Upper lobe of left lung (tissue), 4 donors: Measurements from ENCODE around the gene P2RY6.

ENCODE experiments used
- EP300 ChIP-seq, 4 donors: sonication (generic); formaldehyde crosslinking; IDR thresholded peaks; one replicate each; pipeline ENCODE4 v1.5.1; 2017; ENCODE audit warnings: antibody characterized with exemption in 4 of 4, control low read depth in 2 of 4
- POLR2A ChIP-seq, 4 donors: fragments of 450-650 bp; IDR thresholded peaks; one replicate each; pipeline ENCODE4 v1.5.1; 2016 to 2017; ENCODE audit warnings: antibody characterized with exemption in 4 of 4, mild to moderate bottlenecking in 2 of 4
- POLR2AphosphoS5 ChIP-seq, 2 donors: sonication (generic); formaldehyde crosslinking; IDR thresholded peaks; one replicate each; pipeline ENCODE4 v1.5.1; 2017; ENCODE audit warnings: antibody characterized with exemption in 2 of 2
- TF ChIP-seq, protein P1 (sequence below), 6 experiments: fragments of 450-650 bp in 4 of 6; fragments of 200-600 bp in 2 of 6; sonication (generic) in 2 of 6; IDR thresholded peaks; one replicate each; pipeline ENCODE4 v1.5.1; 2016 to 2019; ENCODE audit warnings: antibody characterized with exemption in 6 of 6

DNA sequence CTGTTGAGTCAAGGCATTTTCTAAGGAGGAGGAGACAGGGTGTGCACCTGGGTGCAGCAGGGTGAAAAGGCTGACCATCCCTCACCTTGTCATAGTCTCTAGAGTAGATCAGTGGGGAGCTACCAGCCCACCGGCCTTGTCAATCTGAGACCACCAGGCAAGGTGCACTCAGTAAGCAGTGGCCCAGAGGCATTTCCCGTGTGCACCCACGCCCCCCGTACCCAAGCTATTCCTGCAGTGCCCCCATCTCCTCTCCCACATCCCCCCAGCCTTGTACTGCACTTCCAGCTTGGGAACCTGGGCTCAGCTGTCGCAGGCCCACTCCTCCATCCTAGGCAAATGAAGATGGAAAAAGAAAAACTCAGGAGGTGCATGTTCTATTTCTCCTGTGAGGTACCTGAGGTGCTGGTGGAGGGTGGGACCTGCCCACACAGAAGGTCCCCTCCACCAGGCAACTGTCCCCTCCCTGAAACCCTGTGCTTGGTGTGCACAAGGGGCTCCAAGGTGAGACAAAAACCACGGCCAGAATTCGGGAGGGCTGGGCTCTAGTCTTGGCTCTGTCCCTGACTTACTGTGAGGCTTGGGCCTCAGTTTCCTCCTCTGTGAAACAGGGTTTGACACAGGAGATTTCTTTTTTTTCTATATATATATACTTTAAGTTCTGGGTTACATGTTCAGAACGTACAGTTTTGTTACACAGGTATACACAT lies 45.7 kb upstream of the P2RY6 start:
- TF ChIP-seq, protein P1, sequence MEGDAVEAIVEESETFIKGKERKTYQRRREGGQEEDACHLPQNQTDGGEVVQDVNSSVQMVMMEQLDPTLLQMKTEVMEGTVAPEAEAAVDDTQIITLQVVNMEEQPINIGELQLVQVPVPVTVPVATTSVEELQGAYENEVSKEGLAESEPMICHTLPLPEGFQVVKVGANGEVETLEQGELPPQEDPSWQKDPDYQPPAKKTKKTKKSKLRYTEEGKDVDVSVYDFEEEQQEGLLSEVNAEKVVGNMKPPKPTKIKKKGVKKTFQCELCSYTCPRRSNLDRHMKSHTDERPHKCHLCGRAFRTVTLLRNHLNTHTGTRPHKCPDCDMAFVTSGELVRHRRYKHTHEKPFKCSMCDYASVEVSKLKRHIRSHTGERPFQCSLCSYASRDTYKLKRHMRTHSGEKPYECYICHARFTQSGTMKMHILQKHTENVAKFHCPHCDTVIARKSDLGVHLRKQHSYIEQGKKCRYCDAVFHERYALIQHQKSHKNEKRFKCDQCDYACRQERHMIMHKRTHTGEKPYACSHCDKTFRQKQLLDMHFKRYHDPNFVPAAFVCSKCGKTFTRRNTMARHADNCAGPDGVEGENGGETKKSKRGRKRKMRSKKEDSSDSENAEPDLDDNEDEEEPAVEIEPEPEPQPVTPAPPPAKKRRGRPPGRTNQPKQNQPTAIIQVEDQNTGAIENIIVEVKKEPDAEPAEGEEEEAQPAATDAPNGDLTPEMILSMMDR (IDR thresholded peaks at IDR 0.05), result no peak
- no peak for TF ChIP-seq POLR2A (IDR thresholded peaks at IDR 0.05)
- TF ChIP-seq EP300 (IDR thresholded peaks at IDR 0.05), result no peak
- no peak for TF ChIP-seq POLR2AphosphoS5 (IDR thresholded peaks at IDR 0.05)
